Stimulated activated naive B cell treated with anti-CD40 and anti-IgM and Interleukin-4, amounts not matched to agents 10 μg/mL and 1 μg/mL and 100 μg/mL, for 72 hours (primary cell): Measurements from ENCODE around the gene GP2.
A peak's percentile ranks its signal among the peaks of the same experiment; 100 is the strongest.

Source experiments
- ATAC-seq, 2 donors: fragments of 150-1000 bp; cut with Tn5 transposase; replicated peaks; 2 replicates each; pipeline ENCODE4 v1.10.0; 2021; ENCODE audit warnings: moderate library complexity in 1 of 2
- DNase-seq: peaks from one replicate; pipeline ENCODE4 v3.0.0; 2021
- H3K27ac Mint-ChIP-seq: one replicate; pipeline ENCODE4 v1.8.0; 2022; ENCODE audit warnings: mild to moderate bottlenecking, mixed read lengths
- H3K27me3 Mint-ChIP-seq, 2 donors: one replicate each; pipeline ENCODE4 v1.8.0; 2022; ENCODE audit warnings: mixed read lengths in 2 of 2
- H3K36me3 Mint-ChIP-seq, 2 donors: one replicate each; pipeline ENCODE4 v1.8.0; 2022; ENCODE audit warnings: mixed read lengths in 2 of 2, mild to moderate bottlenecking in 1 of 2
- H3K4me1 Mint-ChIP-seq, 2 donors: one replicate each; pipeline ENCODE4 v1.8.0; 2022; ENCODE audit warnings: mixed read lengths in 2 of 2, mild to moderate bottlenecking in 1 of 2
- H3K4me3 Mint-ChIP-seq, 2 donors: one replicate each; pipeline ENCODE4 v1.8.0; 2022; ENCODE audit warnings: mild to moderate bottlenecking in 2 of 2, mixed read lengths in 2 of 2, moderate library complexity in 1 of 2
- H3K9me3 Mint-ChIP-seq, 2 donors: one replicate each; pipeline ENCODE4 v1.8.0; 2022; ENCODE audit warnings: mixed read lengths in 2 of 2, mild to moderate bottlenecking in 1 of 2

Gene GP2

DNA sequence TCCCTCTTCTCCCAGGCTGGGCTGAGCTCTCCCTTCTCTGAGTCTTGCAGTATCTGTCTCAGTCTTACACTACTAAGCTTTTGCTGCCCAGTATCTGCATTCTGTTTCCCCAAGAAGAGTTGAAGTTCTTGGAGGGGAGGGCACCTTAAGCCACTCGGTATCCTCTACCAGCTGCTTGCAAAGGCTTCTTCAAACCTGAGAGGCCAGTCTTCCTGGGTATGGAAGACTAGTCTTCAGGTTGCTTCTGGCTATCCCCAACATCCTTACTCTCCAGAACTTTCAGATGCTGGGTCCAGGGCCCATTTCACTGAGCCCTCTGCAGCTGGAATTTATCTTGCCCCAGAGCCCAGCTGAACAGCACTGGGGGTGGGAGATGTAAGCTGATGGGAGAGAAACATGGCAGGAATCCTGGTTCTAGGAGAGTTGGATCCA is 20.1 kb downstream of the GP2 start:
- Mint-ChIP-seq H3K4me1 (no peaks in the 10 kb centered on the region), H3K27ac (no peak overlapping the region), H3K36me3 (no peaks in the 10 kb centered on the region), H3K4me3 (no peak overlapping the region), H3K27me3 (peaks cover 0 to 7% of the 10 kb centered on the region in 2 donors), H3K9me3 (no peaks in the 10 kb centered on the region)
- ATAC-seq (no peak), DNase-seq (no peak)

DNA sequence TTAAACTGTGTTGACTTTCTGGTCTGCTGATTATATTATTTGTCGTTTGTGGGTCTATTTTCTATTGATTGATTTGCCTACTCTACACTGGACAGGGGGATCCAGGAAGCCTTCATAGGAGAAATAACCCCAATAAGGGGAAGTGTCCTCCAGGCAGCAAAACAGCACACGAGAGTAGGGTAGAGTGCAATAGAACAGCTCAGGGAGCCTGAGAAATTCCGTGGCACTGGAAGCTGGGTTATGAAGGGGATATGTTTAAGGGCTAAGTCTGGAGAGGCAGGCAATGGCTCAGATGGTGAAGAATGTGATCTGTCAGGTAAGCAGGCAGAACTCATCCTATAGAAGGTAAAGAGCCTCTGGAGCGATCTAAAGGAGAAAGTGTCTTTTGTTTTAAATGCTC is 20.9 kb downstream of the GP2 start:
- ATAC-seq, result no peak
- Mint-ChIP-seq H3K4me1 (no peaks in the 10 kb centered on the region), H3K27me3 (peaks cover 0 to 7% of the 10 kb centered on the region in 2 donors)

DNA sequence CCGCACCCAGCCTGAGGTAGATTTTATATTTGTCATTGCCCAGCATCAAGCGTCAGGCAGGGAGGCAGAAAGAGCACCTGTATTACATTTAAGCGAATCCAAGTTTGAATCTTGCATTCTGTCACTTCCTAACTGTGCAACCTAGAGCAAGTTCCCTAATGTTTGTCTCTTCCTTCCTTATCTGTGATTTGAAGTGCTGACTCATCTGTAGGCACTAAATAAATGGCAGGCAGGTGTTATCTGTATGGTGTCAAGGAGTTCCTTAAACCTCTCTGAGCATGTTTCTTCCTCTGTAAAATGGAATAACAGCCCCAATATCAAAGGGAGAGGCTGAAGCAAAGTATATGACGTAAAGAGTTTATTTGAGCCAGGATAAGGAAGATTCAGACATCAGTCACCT is 24.3 kb downstream of the GP2 start:
- Mint-ChIP-seq H3K4me1 (peaks cover 0 to 3% of the 10 kb centered on the region in 2 donors), H3K27ac (no peak overlapping the region), H3K27me3 (peaks cover 13 to 26% of the 10 kb centered on the region in 2 donors), H3K36me3 (no peaks in the 10 kb centered on the region), H3K4me3 (no peak overlapping the region), H3K9me3 (peaks cover 3 to 5% of the 10 kb centered on the region in 2 donors)
- ATAC-seq, result no peak
- DNase-seq, result no peak

More for the DNA sequence above, 20.9 kb downstream of the GP2 start:
- H3K36me3 Mint-ChIP-seq, result no peaks in the 10 kb centered on the region
- DNase-seq, result no peak
- no peaks in the 10 kb centered on the region for H3K9me3 Mint-ChIP-seq
- no peak overlapping the region for H3K27ac Mint-ChIP-seq
- H3K4me3 Mint-ChIP-seq, result no peak overlapping the region

DNA sequence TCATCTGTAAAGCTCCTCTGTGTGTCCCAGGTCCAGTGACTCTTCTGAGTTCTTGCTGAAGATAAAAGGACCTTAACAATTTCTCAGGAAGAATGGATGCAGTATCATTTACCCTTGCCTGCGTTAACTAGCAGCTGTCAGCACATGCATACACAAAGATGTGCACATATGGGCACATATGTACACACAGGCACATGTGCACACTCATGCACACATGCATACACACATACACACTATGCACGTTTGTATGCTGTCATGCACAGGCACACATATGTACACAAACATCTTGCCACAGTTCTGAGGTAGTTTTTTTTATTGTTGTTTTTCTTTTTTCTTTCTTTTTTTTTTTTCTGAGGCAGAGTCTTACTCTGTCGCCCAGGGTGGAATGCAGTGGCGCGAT is 24.9 kb downstream of the GP2 start:
- no peak for DNase-seq
- no peak overlapping the region for H3K4me3 Mint-ChIP-seq
- peaks cover 3 to 5% of the 10 kb centered on the region in 2 donors for H3K9me3 Mint-ChIP-seq
- peaks cover 17 to 26% of the 10 kb centered on the region in 2 donors for H3K27me3 Mint-ChIP-seq
- H3K4me1 Mint-ChIP-seq, result peaks cover 0 to 3% of the 10 kb centered on the region in 2 donors
- no peak for ATAC-seq
- H3K36me3 Mint-ChIP-seq, result no peaks in the 10 kb centered on the region
- no peak overlapping the region for H3K27ac Mint-ChIP-seq

DNA sequence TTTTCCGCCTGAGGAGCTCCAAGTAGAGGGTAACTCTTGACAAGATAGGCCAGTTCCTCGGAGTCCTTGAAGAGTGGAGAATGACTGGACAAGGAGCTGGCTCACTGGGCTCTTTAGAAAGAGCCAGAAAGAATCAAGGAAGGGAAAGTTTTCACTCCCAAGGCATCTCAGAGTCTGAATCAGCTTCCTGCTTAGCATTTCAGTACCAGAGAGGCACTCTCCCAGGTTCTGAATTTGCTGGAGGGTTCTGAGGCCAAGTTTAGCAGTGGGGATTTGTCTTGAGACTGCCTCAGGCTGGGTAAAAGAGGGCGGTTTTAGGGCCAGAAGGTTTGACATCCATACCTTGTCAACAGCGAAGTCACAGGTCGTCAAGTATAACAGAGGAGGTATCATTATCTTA is 25.5 kb downstream of the GP2 start:
- Mint-ChIP-seq H3K36me3 (no peaks in the 10 kb centered on the region), H3K4me1 (peaks cover 0 to 3% of the 10 kb centered on the region in 2 donors), H3K27me3 (peaks cover 17 to 25% of the 10 kb centered on the region in 2 donors), H3K27ac (no peak overlapping the region), H3K9me3 (peaks cover 3 to 5% of the 10 kb centered on the region in 2 donors), H3K4me3 (no peak overlapping the region)
- ATAC-seq (no peak), DNase-seq (no peak)

DNA sequence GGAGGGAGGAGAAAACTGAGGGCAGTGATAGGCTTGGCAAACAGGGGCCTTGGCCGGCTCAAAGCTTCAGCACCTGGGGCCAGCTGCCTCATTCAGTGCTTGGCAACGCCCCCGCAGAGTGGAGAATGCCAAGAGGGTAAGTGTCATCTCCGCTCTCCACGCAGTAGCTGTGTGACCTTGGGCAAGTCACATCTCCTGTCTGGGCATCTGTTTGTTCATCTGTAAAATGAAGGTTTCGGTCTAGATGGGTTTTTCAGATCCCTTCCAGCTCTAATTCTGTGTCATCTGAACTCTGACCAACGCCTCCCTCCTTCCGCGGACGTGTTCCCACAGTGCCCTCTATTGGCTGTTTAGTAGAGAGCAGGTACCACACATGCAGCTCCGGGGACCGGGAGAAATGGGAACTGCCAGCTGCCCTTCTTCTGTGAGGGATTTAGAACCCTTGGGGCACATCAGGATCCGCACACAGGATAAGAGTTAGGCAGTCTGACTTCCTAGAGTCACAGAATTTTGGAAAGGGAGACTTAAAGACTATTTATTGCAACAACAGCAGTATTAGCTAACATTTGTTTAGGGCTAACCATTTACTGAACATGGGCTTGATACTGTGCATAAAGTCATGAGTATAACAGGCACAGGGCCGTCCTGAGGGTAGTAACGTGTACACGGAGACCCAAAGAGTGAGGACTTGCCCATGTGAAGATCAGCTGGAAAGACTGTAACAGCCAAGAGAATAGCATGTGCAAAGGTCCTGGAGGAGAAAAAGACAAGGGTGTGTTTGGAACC is 26.8 kb downstream of the GP2 start:
- H3K4me3 Mint-ChIP-seq, result no peak overlapping the region
- H3K27me3 Mint-ChIP-seq, result peaks cover 17 to 19% of the 10 kb centered on the region in 2 donors
- H3K9me3 Mint-ChIP-seq, result peaks cover 3 to 5% of the 10 kb centered on the region in 2 donors
- peak; percentile 9 for DNase-seq
- ATAC-seq, result peak; percentile 86 to 91
- peaks cover 0 to 3% of the 10 kb centered on the region in 2 donors for H3K4me1 Mint-ChIP-seq
- no peaks in the 10 kb centered on the region for H3K36me3 Mint-ChIP-seq
- H3K27ac Mint-ChIP-seq, result no peak overlapping the region

DNA sequence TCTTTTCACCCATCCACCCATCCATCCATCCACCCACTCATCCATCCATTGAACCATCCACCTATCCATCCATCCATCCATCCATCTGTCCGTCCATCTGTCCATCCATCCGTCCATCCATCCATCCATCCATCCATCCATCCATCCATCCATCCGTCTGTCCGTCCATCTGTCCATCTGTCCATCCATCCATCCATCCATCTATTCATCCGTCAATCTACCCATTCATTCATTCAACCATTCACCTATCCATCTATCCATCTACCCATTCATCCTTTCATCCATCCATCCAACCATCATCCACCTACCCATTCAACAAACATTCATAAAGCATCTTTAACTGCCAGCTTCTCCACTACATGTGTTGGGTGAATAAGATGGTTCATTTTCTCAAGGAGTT is 28.9 kb downstream of the GP2 start:
- H3K27me3 Mint-ChIP-seq, result peaks cover 17 to 19% of the 10 kb centered on the region in 2 donors
- peaks cover 0 to 3% of the 10 kb centered on the region in 2 donors for H3K4me1 Mint-ChIP-seq

DNA sequence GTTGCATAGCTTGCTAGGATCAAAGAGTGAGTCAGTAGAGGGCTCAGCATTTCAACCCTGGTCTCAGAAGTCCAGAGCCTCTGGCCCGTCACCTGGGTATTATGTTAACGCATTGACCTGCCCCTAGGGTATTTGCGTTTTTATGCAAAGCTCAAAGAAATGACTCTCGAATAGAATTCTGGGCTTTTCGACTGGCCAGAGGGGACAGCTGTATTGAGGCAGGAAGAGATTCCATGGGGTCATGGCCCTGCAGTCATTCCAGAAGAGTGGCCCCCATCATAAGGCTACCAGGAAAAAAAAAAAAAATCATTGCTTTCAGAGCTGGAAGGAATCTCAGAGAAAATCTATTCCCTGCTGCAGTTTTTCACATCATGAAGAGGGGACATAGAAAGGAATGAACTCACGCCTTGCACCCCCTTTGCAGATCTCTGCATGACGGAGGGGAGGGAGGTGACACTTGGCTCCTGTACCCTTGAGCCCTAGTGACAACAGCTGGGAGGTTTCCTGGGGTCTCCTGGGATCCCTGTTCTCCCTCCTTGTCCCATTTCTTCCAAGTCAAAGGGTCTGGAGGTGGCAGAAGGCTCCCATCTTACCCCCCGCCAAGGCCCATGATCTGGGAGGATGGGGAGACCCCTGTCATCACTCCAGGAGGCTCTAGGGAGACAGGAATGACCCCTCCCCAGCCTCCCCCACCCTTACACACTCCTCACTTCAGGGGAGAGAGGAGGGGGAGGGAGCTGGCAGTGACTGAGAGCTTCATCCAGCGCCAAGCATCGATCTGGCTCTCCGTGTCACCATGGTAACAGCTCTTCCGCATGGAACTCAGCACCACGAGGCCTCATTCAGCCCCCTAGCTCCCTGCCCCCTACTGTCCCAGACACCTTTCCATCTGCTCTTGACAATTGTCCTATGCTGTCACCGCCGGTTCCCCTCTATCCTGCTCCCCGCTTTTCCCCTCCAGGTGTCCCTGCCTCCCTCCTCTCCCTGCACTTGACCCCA is 35.8 kb downstream of the GP2 start:
- no peak for ATAC-seq

More for the DNA sequence above, 28.9 kb downstream of the GP2 start:
- H3K9me3 Mint-ChIP-seq, result peaks cover 3 to 5% of the 10 kb centered on the region in 2 donors
- H3K36me3 Mint-ChIP-seq, result no peaks in the 10 kb centered on the region
- ATAC-seq, result no peak
- H3K4me3 Mint-ChIP-seq, result no peak overlapping the region
- no peak for DNase-seq
- peak overlapping the region; percentile 11 for H3K27ac Mint-ChIP-seq

DNA sequence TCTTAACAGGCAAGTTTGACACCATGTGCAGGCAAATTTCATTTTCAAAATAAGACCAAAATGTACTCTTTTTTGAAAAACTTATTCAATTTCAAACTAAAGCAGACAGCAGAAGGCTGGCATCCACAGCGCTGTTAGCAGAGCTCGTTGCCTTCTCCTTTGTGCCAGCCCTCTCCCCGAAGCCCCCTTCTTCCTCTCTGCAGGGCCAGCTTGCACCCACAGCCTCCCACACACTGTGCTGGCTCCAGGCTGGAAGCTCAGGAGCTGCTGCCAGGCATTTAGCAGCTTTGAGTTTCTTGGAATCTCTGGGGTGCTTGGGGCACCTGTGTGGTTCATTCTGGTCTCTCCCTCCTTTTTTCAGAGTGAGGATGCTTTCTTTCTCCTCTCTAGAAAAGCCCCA is 37.7 kb downstream of the GP2 start:
- Mint-ChIP-seq H3K27ac (no peak overlapping the region), H3K27me3 (peaks cover 10 to 13% of the 10 kb centered on the region in 2 donors), H3K36me3 (no peaks in the 10 kb centered on the region), H3K4me3 (no peak overlapping the region), H3K9me3 (peaks cover 2 to 3% of the 10 kb centered on the region in 2 donors), H3K4me1 (no peaks in the 10 kb centered on the region)
- ATAC-seq, result no peak
- DNase-seq, result no peak

More for the DNA sequence above, 35.8 kb downstream of the GP2 start:
- Mint-ChIP-seq H3K4me1 (no peaks in the 10 kb centered on the region), H3K9me3 (no peaks in the 10 kb centered on the region), H3K36me3 (no peaks in the 10 kb centered on the region), H3K27ac (no peak overlapping the region), H3K27me3 (peaks cover 10 to 13% of the 10 kb centered on the region in 2 donors), H3K4me3 (no peak overlapping the region)
- no peak for DNase-seq

DNA sequence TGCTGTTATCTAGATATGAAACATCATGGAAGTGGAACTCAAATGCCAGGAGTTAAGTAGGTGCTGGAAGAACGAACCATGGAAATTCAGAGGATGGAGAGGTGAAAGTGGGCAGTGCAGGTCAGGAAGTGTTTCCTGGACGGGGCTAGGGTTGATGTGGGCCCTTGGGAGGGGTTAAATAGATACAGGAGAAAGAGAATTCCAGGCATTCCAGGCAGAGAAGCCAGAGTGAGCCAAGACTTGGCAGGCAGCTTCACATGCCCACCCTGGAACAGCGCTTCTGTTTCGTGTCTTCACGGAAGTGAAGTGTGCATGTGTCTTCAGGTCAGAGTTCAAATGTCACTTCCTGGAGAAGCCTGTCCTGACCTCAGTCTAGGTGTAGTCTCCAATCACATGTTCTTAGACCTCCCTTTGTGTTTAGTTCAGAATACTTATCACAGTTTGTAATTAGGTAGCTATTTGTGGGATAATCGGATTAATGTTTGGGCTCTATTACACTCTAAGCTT is 41.3 kb downstream of the GP2 start:
- peaks cover 7 to 11% of the 10 kb centered on the region in 2 donors for H3K27me3 Mint-ChIP-seq
- H3K36me3 Mint-ChIP-seq, result no peaks in the 10 kb centered on the region
- ATAC-seq (no peak), DNase-seq (no peak)
- H3K4me3 Mint-ChIP-seq, result no peak overlapping the region
- peaks cover 5 to 8% of the 10 kb centered on the region in 2 donors for H3K9me3 Mint-ChIP-seq
- H3K4me1 Mint-ChIP-seq, result no peaks in the 10 kb centered on the region
- no peak overlapping the region for H3K27ac Mint-ChIP-seq

DNA sequence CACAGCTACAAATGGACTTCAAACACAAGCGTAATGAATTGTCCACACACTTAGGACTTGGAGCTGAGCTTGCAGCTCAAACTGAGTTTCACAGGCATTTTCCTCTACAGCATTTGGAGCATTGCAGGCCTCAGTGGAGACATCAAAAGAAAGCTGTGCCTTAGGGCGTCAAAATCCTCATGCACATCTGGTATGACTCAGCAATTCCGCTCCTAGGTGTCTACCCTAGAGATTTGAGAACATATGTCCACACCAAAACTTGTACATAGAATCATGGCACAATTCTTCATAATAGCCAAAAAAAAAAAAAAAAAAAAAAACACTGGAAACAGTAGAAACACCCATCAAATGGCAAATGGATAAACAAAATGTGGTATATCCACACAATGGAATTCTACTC is 47.1 kb downstream of the GP2 start:
- no peak for DNase-seq
- Mint-ChIP-seq H3K9me3 (peaks cover 5 to 6% of the 10 kb centered on the region in 2 donors), H3K4me1 (no peaks in the 10 kb centered on the region), H3K27ac (no peak overlapping the region), H3K36me3 (no peaks in the 10 kb centered on the region), H3K27me3 (peaks cover 12 to 18% of the 10 kb centered on the region in 2 donors), H3K4me3 (no peak overlapping the region)
- ATAC-seq, result no peak

DNA sequence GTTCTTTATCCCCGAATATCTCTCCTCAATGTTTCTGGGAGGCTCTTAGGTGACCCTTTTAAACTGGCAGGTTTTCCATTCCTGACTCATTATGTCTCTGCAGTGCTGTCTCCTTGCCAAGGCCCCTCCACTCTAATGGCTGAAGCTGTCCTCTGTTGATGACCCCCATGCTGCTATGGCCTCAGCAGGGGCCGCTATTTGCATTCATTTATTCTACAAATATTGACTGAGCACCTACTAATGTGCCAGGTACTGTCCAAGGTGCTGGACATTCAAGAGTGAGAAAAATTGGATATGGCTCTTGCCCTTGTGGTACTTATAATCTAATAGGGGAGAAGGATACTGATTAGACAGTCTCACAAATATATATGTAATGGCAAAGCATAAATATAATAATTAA is 55.4 kb downstream of the GP2 start:
- DNase-seq, result no peak
- no peak overlapping the region for H3K4me3 Mint-ChIP-seq
- no peak overlapping the region for H3K27ac Mint-ChIP-seq
- H3K36me3 Mint-ChIP-seq, result no peaks in the 10 kb centered on the region
- no peak for ATAC-seq
- H3K27me3 Mint-ChIP-seq, result peaks cover 5 to 7% of the 10 kb centered on the region in 2 donors
- peaks cover 0 to 1% of the 10 kb centered on the region in 2 donors for H3K9me3 Mint-ChIP-seq
- H3K4me1 Mint-ChIP-seq, result no peaks in the 10 kb centered on the region

DNA sequence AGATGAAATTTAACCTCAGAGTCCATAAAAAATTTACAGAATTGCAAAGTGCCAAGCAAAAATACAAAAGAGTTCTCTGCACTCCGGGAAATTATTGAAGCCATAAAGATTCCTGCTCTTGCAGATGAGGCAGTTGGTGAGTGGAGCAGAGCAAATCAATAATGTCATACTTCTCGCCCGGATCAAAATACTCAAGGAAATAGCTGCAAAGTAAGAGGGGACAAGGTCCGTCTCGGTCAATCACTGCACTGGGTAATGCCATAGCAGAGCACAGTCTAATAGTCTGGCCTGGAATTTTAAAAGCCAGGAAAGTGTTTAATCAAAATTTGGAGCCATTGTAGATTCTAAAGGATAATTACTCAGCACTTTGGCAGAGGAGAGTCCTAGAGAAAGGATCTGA is 58.9 kb downstream of the GP2 start:
- H3K27ac Mint-ChIP-seq, result no peak overlapping the region
- no peak for DNase-seq
- no peaks in the 10 kb centered on the region for H3K4me1 Mint-ChIP-seq
- ATAC-seq, result no peak
- no peaks in the 10 kb centered on the region for H3K9me3 Mint-ChIP-seq
- peaks cover 2 to 5% of the 10 kb centered on the region in 2 donors for H3K27me3 Mint-ChIP-seq
- no peaks in the 10 kb centered on the region for H3K36me3 Mint-ChIP-seq
- no peak overlapping the region for H3K4me3 Mint-ChIP-seq

DNA sequence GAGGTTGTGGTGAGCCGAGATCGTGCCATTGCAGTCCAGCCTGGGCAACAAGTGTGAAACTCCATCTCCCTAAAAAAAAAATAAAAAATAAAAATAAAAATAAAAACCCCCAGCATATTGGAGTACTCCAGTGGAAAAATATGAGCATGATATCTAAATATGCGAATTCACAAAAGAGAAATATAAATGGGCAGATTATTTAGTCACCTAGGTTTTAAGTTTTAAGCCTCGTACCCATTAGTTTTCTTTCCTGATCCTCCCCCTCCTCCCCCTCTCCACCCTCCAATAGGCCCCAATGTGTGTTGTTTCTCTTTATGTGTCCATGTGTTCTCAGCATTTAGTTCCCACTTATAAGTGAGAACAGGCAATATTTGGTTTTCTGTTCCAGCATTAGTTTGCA is 62.3 kb downstream of the GP2 start:
- DNase-seq (no peak), ATAC-seq (no peak)

More for the DNA sequence above, 62.3 kb downstream of the GP2 start:
- Mint-ChIP-seq H3K4me3 (no peak overlapping the region), H3K27me3 (peaks cover 8 to 10% of the 10 kb centered on the region in 2 donors), H3K36me3 (no peaks in the 10 kb centered on the region), H3K27ac (no peak overlapping the region), H3K9me3 (peaks cover 3% of the 10 kb centered on the region in 2 donors), H3K4me1 (no peaks in the 10 kb centered on the region)
